Neural cell (in vitro differentiated cells): Measurements from ENCODE around the gene PLIN4. TPM values are rescaled to one million over a fixed set of nuclear protein-coding genes. Genes with fewer than 3 reads are reported as not detected.

ENCODE experiments used
- H2AFZ ChIP-seq: fragments of 200-600, 300-800 bp; sonication (generic), shearing (Covaris generic); 2 replicates; pipeline ENCODE4 v1.6.0; 2014; ENCODE audit warnings: low read depth, mild to moderate bottlenecking, antibody characterized with exemption, low read length, moderate library complexity
- H3F3A ChIP-seq: fragments of 200-600 bp; shearing (Covaris generic); 2 replicates; pipeline ENCODE4 v1.6.1; 2016; ENCODE audit warnings: mild to moderate bottlenecking, moderate library complexity, mixed read lengths, antibody characterized with exemption, low read length; ENCODE audit not compliant: insufficient read depth, poor library complexity, severe bottlenecking
- H3K27ac ChIP-seq: fragments of 200-600, 300-800 bp; sonication (generic), shearing (Covaris generic); 2 replicates; pipeline ENCODE4 v1.5.1; 2014; ENCODE audit warnings: mild to moderate bottlenecking, low read length, moderate library complexity
- H3K27me3 ChIP-seq: fragments of 300-800, 200-600 bp; sonication (generic), shearing (Covaris generic); 2 replicates; pipeline ENCODE4 v1.6.0; 2014; ENCODE audit warnings: mild to moderate bottlenecking, low read depth, low read length, moderate library complexity; ENCODE audit not compliant: insufficient read depth
- H3K36me3 ChIP-seq: fragments of 300-800, 200-600 bp; sonication (generic), shearing (Covaris generic); 2 replicates; pipeline ENCODE4 v1.5.1; 2014; ENCODE audit warnings: mild to moderate bottlenecking, antibody characterized with exemption, low read length, moderate library complexity; ENCODE audit not compliant: insufficient read depth
- H3K4me2 ChIP-seq: fragments of 300-800, 200-600 bp; sonication (generic), shearing (Covaris generic); 2 replicates; pipeline ENCODE4 v1.6.0; 2014; ENCODE audit warnings: mild to moderate bottlenecking, low read length
- H3K4me3 ChIP-seq: fragments of 300-800, 200-600 bp; sonication (generic), shearing (Covaris generic); 2 replicates; pipeline ENCODE4 v1.5.1; 2014; ENCODE audit warnings: mild to moderate bottlenecking, low read length, moderate library complexity
- H3K79me2 ChIP-seq: fragments of 200-600 bp; shearing (Covaris generic); replicated peaks from 2 replicates; pipeline ENCODE4 v1.6.0; 2014; ENCODE audit warnings: mild to moderate bottlenecking, low read length, moderate library complexity; ENCODE audit not compliant: insufficient read depth
- H3K9ac ChIP-seq: fragments of 300-800, 200-600 bp; sonication (generic), shearing (Covaris generic); 2 replicates; pipeline ENCODE4 v1.6.1; 2016; ENCODE audit warnings: mild to moderate bottlenecking, low read length, mixed read lengths
- H3K9me2 ChIP-seq: fragments of 200-600 bp; shearing (Covaris generic); 2 replicates; pipeline ENCODE4 v1.6.1; 2016; ENCODE audit warnings: mild to moderate bottlenecking, low read length, mixed read lengths; ENCODE audit not compliant: insufficient read depth
- H3K9me3 ChIP-seq: fragments of 200-600, 300-800 bp; sonication (generic), shearing (Covaris generic); 2 replicates; pipeline ENCODE4 v1.6.1; 2016; ENCODE audit warnings: mild to moderate bottlenecking, mixed run types, low read length, moderate library complexity, mixed read lengths
- H4K20me1 ChIP-seq: fragments of 200-600 bp; shearing (Covaris generic); 2 replicates; pipeline ENCODE4 v1.6.1; 2016; ENCODE audit warnings: mild to moderate bottlenecking, mixed run types; ENCODE audit not compliant: insufficient read depth
- CTCF ChIP-seq: fragments of 450-650 bp; IDR thresholded peaks from 2 replicates; pipeline ENCODE4 v1.5.1; 2014; ENCODE audit warnings: antibody characterized with exemption, mild to moderate bottlenecking, moderate library complexity; ENCODE audit not compliant: poor library complexity, severe bottlenecking
- EP300 ChIP-seq: fragments of 450-650 bp; conservative IDR thresholded peaks from 2 replicates; pipeline ENCODE4 v1.6.1; 2014; ENCODE audit warnings: antibody characterized with exemption, mild to moderate bottlenecking, moderate library complexity; ENCODE audit not compliant: poor library complexity, severe bottlenecking
- EZH2 ChIP-seq: fragments of 200-600, 300-800 bp; shearing (Covaris generic), sonication (generic); IDR thresholded peaks from 2 replicates; pipeline ENCODE4 v1.6.1; 2014; ENCODE audit warnings: antibody characterized with exemption, low read length, borderline replicate concordance, mild to moderate bottlenecking; ENCODE audit not compliant: insufficient read depth, poor library complexity, severe bottlenecking
- MXI1 ChIP-seq: fragments of 450-650 bp; conservative IDR thresholded peaks from 2 replicates; pipeline ENCODE4 v1.6.1; 2014; ENCODE audit warnings: antibody characterized with exemption, mild to moderate bottlenecking; ENCODE audit not compliant: poor library complexity, severe bottlenecking
- POLR2AphosphoS5 ChIP-seq: IDR thresholded peaks from 2 replicates; pipeline ENCODE4 v1.6.1; 2012
- RAD21 ChIP-seq: fragments of 450-650 bp; conservative IDR thresholded peaks from 2 replicates; pipeline ENCODE4 v1.6.1; 2014; ENCODE audit warnings: antibody characterized with exemption, mild to moderate bottlenecking, moderate library complexity
- REST ChIP-seq: IDR thresholded peaks from 2 replicates; pipeline ENCODE4 v1.6.1; 2012; ENCODE audit warnings: borderline replicate concordance
- SMC3 ChIP-seq: fragments of 450-650 bp; conservative IDR thresholded peaks from 2 replicates; pipeline ENCODE4 v1.6.1; 2014; ENCODE audit warnings: antibody characterized with exemption, mild to moderate bottlenecking, moderate library complexity; ENCODE audit not compliant: poor library complexity
- TAF1 ChIP-seq: IDR thresholded peaks from 2 replicates; pipeline ENCODE4 v1.6.1; 2012; ENCODE audit warnings: low read depth
- polyA plus RNA-seq: library from polyadenylated mRNA; depleted of rRNA; stranded (reverse); fragments of >200 nt; gene quantifications from 2 replicates; pipeline ENCODE4 v1.2.3, GENCODE V29; 2014

Gene PLIN4
- polyA plus RNA-seq, 1 donor from 2014 or later, result not detected

- H3K4me2 ChIP-seq, result no peak overlapping the region
- H3K9me2 ChIP-seq, result no peaks in the 10 kb centered on the region
These were observed 38.4 kb upstream of the PLIN4 start for GRCh38 chr19:4556597-4557127.

GRCh38 chr19:4555657-4556561 lies 37.6 kb upstream of the PLIN4 start:
- Histone ChIP-seq H3F3A (no peaks in the 10 kb centered on the region), H3K4me3 (no peak overlapping the region), H3K9me2 (no peaks in the 10 kb centered on the region), H3K9ac (no peak overlapping the region), H3K27ac (no peak overlapping the region), H3K79me2 (no peaks in the 10 kb centered on the region), H3K27me3 (no peaks in the 10 kb centered on the region), H3K36me3 (peaks cover 22% of the 10 kb centered on the region), H4K20me1 (no peaks in the 10 kb centered on the region), H3K4me2 (no peak overlapping the region), H2AFZ (no peak overlapping the region), H3K9me3 (no peaks in the 10 kb centered on the region)
- TF ChIP-seq REST (no peak), EP300 (no peak), TAF1 (no peak), EZH2 (no peak), MXI1 (no peak), SMC3 (no peak), POLR2AphosphoS5 (no peak), RAD21 (no peak), CTCF (no peak)

More at GRCh38 chr19:4556597-4557127, 38.4 kb upstream of the PLIN4 start:
- no peaks in the 10 kb centered on the region for H4K20me1 ChIP-seq
- no peaks in the 10 kb centered on the region for H3K27me3 ChIP-seq
- no peak overlapping the region for H2AFZ ChIP-seq
- TF ChIP-seq RAD21, result no peak
- no peak for TF ChIP-seq MXI1
- no peak for TF ChIP-seq TAF1
- no peak for TF ChIP-seq EP300
- no peak for TF ChIP-seq CTCF
- no peak for TF ChIP-seq EZH2
- H3K36me3 ChIP-seq, result peaks cover 22% of the 10 kb centered on the region
- H3K9ac ChIP-seq, result no peak overlapping the region
- no peaks in the 10 kb centered on the region for H3K9me3 ChIP-seq
- H3K79me2 ChIP-seq, result no peaks in the 10 kb centered on the region
- no peak overlapping the region for H3K4me3 ChIP-seq
- H3F3A ChIP-seq, result no peaks in the 10 kb centered on the region
- no peak overlapping the region for H3K27ac ChIP-seq
